ENCODE results near the gene SENP2.

SENP2 gene

GRCh38 chr3:185645596-185646381 lies 59.7 kb downstream of the SENP2 start:
- H3K4me1 ChIP-seq (ENCODE audit: control insufficient read depth, insufficient read depth, low read length), result no peaks in the 10 kb centered on the region
- DNase-seq (ENCODE audit: low read depth, low spot score), result no peak
- H3K27ac ChIP-seq (ENCODE audit: low read length), result no peak overlapping the region
- H3K27me3 ChIP-seq (ENCODE audit: control insufficient read depth, insufficient read depth, low read length), result no peaks in the 10 kb centered on the region
- no peak overlapping the region for H3K4me3 ChIP-seq (ENCODE audit: low read length)
- peaks cover 16% of the 10 kb centered on the region; the same call in 1 of the 2 replicates for H3K36me3 ChIP-seq (ENCODE audit: control insufficient read depth, insufficient read depth, low read length)
- WGBS (ENCODE audit: insufficient coverage, insufficient read length), result no CpG with 5 or more reads among the region's 16 CpGs
- no peaks in the 10 kb centered on the region for H3K9me3 ChIP-seq (ENCODE audit: control insufficient read depth, insufficient read depth, low read length)

- DNase-seq (ENCODE audit: low read depth, low spot score), result no peak
- no peaks in the 10 kb centered on the region for H3K9me3 ChIP-seq (ENCODE audit: control insufficient read depth, insufficient read depth, low read length)
- H3K4me3 ChIP-seq (ENCODE audit: low read length), result no peak overlapping the region
- WGBS (ENCODE audit: insufficient coverage, insufficient read length), result no CpG with 5 or more reads among the region's 14 CpGs
- peaks cover 16% of the 10 kb centered on the region; the same call in 1 of the 2 replicates for H3K36me3 ChIP-seq (ENCODE audit: control insufficient read depth, insufficient read depth, low read length)
- no peak overlapping the region for H3K27ac ChIP-seq (ENCODE audit: low read length)
- no peaks in the 10 kb centered on the region for H3K4me1 ChIP-seq (ENCODE audit: control insufficient read depth, insufficient read depth, low read length)
- H3K27me3 ChIP-seq (ENCODE audit: control insufficient read depth, insufficient read depth, low read length), result no peaks in the 10 kb centered on the region
Observed at GRCh38 chr3:185646382-185647133, 60.5 kb downstream of the SENP2 start.

GRCh38 chr3:185647134-185647879 lies 61.2 kb downstream of the SENP2 start:
- no CpG with 5 or more reads among the region's 19 CpGs for WGBS (ENCODE audit: insufficient coverage, insufficient read length)
- no peaks in the 10 kb centered on the region for H3K9me3 ChIP-seq (ENCODE audit: control insufficient read depth, insufficient read depth, low read length)
- no peaks in the 10 kb centered on the region for H3K27me3 ChIP-seq (ENCODE audit: control insufficient read depth, insufficient read depth, low read length)
- H3K36me3 ChIP-seq (ENCODE audit: control insufficient read depth, insufficient read depth, low read length), result peaks cover 22% of the 10 kb centered on the region
- no peaks in the 10 kb centered on the region for H3K4me1 ChIP-seq (ENCODE audit: control insufficient read depth, insufficient read depth, low read length)
- no peak for DNase-seq (ENCODE audit: low read depth, low spot score)
- H3K4me3 ChIP-seq (ENCODE audit: low read length), result no peak overlapping the region
- no peak overlapping the region for H3K27ac ChIP-seq (ENCODE audit: low read length)

- WGBS (ENCODE audit: insufficient coverage, insufficient read length), result no CpG with 5 or more reads among the region's 10 CpGs
- H3K9me3 ChIP-seq (ENCODE audit: control insufficient read depth, insufficient read depth, low read length), result no peaks in the 10 kb centered on the region
Observed at GRCh38 chr3:185647880-185648210, 61.8 kb downstream of the SENP2 start.

GRCh38 chr3:185648396-185648795 lies 62.3 kb downstream of the SENP2 start:
- H3K4me1 ChIP-seq (ENCODE audit: control insufficient read depth, insufficient read depth, low read length), result no peaks in the 10 kb centered on the region
- peaks cover 27% of the 10 kb centered on the region for H3K36me3 ChIP-seq (ENCODE audit: control insufficient read depth, insufficient read depth, low read length)
- no CpG with 5 or more reads among the region's 4 CpGs for WGBS (ENCODE audit: insufficient coverage, insufficient read length)
- H3K27ac ChIP-seq (ENCODE audit: low read length), result no peak overlapping the region
- H3K27me3 ChIP-seq (ENCODE audit: control insufficient read depth, insufficient read depth, low read length), result no peaks in the 10 kb centered on the region
- H3K9me3 ChIP-seq (ENCODE audit: control insufficient read depth, insufficient read depth, low read length), result no peaks in the 10 kb centered on the region
- no peak overlapping the region for H3K4me3 ChIP-seq (ENCODE audit: low read length)
- no peak for DNase-seq (ENCODE audit: low read depth, low spot score)

More at GRCh38 chr3:185647880-185648210, 61.8 kb downstream of the SENP2 start:
- no peak overlapping the region for H3K27ac ChIP-seq (ENCODE audit: low read length)
- H3K4me1 ChIP-seq (ENCODE audit: control insufficient read depth, insufficient read depth, low read length), result no peaks in the 10 kb centered on the region
- peaks cover 27% of the 10 kb centered on the region for H3K36me3 ChIP-seq (ENCODE audit: control insufficient read depth, insufficient read depth, low read length)
- H3K27me3 ChIP-seq (ENCODE audit: control insufficient read depth, insufficient read depth, low read length), result no peaks in the 10 kb centered on the region
- DNase-seq (ENCODE audit: low read depth, low spot score), result no peak
- H3K4me3 ChIP-seq (ENCODE audit: low read length), result no peak overlapping the region

GRCh38 chr3:185649414-185649813 lies 63.3 kb downstream of the SENP2 start:
- Histone ChIP-seq H3K4me1 (ENCODE audit: control insufficient read depth, insufficient read depth, low read length) (no peaks in the 10 kb centered on the region), H3K27me3 (ENCODE audit: control insufficient read depth, insufficient read depth, low read length) (no peaks in the 10 kb centered on the region), H3K27ac (ENCODE audit: low read length) (no peak overlapping the region), H3K36me3 (ENCODE audit: control insufficient read depth, insufficient read depth, low read length) (peaks cover 34% of the 10 kb centered on the region), H3K9me3 (ENCODE audit: control insufficient read depth, insufficient read depth, low read length) (no peaks in the 10 kb centered on the region), H3K4me3 (ENCODE audit: low read length) (no peak overlapping the region)
- no peak for DNase-seq (ENCODE audit: low read depth, low spot score)
- WGBS (ENCODE audit: insufficient coverage, insufficient read length), result no CpG with 5 or more reads among the region's 10 CpGs

- no peaks in the 10 kb centered on the region for H3K4me1 ChIP-seq (ENCODE audit: control insufficient read depth, insufficient read depth, low read length)
- WGBS (ENCODE audit: insufficient coverage, insufficient read length), result no CpG with 5 or more reads among the region's 9 CpGs
- peaks cover 38% of the 10 kb centered on the region for H3K36me3 ChIP-seq (ENCODE audit: control insufficient read depth, insufficient read depth, low read length)
- H3K9me3 ChIP-seq (ENCODE audit: control insufficient read depth, insufficient read depth, low read length), result no peaks in the 10 kb centered on the region
- DNase-seq (ENCODE audit: low read depth, low spot score), result no peak
- H3K27ac ChIP-seq (ENCODE audit: low read length), result no peak overlapping the region
- H3K27me3 ChIP-seq (ENCODE audit: control insufficient read depth, insufficient read depth, low read length), result no peaks in the 10 kb centered on the region
- no peak overlapping the region for H3K4me3 ChIP-seq (ENCODE audit: low read length)
Observed at GRCh38 chr3:185651971-185652370, 65.9 kb downstream of the SENP2 start.

- peaks cover 40% of the 10 kb centered on the region for H3K36me3 ChIP-seq (ENCODE audit: control insufficient read depth, insufficient read depth, low read length)
- H3K4me1 ChIP-seq (ENCODE audit: control insufficient read depth, insufficient read depth, low read length), result no peaks in the 10 kb centered on the region
Observed at GRCh38 chr3:185653949-185654757, 68.1 kb downstream of the SENP2 start.

GRCh38 chr3:185654758-185655145 lies 68.7 kb downstream of the SENP2 start:
- no CpG with 5 or more reads among the region's 2 CpGs for WGBS (ENCODE audit: insufficient coverage, insufficient read length)
- Histone ChIP-seq H3K4me3 (ENCODE audit: low read length) (no peak overlapping the region), H3K9me3 (ENCODE audit: control insufficient read depth, insufficient read depth, low read length) (no peaks in the 10 kb centered on the region), H3K27ac (ENCODE audit: low read length) (no peak overlapping the region), H3K36me3 (ENCODE audit: control insufficient read depth, insufficient read depth, low read length) (peaks cover 37% of the 10 kb centered on the region), H3K4me1 (ENCODE audit: control insufficient read depth, insufficient read depth, low read length) (no peaks in the 10 kb centered on the region), H3K27me3 (ENCODE audit: control insufficient read depth, insufficient read depth, low read length) (no peaks in the 10 kb centered on the region)
- DNase-seq (ENCODE audit: low read depth, low spot score), result no peak

More at GRCh38 chr3:185653949-185654757, 68.1 kb downstream of the SENP2 start:
- Histone ChIP-seq H3K27me3 (ENCODE audit: control insufficient read depth, insufficient read depth, low read length) (no peaks in the 10 kb centered on the region), H3K27ac (ENCODE audit: low read length) (no peak overlapping the region), H3K9me3 (ENCODE audit: control insufficient read depth, insufficient read depth, low read length) (no peaks in the 10 kb centered on the region), H3K4me3 (ENCODE audit: low read length) (no peak overlapping the region)
- no peak for DNase-seq (ENCODE audit: low read depth, low spot score)
- WGBS (ENCODE audit: insufficient coverage, insufficient read length), result no CpG with 5 or more reads among the region's 12 CpGs
